ENCODE data around the gene SLC24A4.

SLC24A4 gene

DNA sequence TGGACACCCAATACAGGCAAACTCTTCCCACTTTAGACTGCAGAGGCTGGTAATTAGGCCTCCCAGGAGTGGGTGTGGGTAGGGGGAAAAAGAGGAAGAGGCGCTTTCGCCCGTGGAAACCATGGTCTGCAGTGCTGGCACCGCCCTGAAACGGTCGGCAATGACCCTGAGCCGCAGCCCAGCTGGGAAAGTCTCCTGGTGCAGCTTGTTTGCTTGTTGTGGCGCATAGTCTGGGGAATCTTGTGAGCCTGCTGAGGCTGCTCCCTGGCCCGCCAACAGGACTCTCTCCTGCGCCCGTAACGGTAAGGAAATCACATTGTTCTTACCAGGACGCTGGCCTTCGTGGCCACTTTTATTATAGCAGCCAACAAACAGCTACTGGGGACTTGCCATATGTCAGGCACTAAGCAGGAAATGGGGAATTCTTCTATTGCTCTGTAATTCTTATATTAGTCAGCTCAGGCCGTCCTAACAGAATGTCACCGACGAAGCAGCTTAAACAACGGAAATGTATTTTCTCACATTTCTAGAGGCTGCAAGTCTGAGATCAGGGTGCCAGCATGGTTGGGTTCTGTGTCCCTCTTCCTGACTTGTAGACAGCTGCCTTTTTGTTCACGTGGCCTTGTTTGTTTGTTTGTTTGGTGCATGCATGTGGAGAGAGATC, 138.1 kb downstream of the SLC24A4 start:
- DNase-seq, result no peak

DNA sequence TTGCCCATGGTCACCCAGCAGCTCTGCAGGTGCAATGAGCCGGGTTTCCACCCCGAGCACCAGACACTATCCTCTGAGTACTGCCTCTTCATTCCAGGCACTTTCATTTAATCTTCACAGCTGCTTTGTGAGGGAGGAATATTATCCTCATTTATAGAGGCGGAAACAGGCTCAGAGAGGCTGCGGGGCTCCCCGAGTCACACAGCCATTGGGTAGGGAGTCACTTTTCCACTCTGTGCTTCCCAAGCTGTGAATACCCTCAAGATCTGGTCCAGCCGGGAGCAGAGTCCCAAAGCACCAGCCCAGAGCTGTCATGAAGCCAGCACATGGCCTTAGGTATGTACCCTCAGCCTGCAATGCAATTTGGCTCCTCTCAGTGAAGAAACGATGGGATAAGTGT, 138.9 kb downstream of the SLC24A4 start:
- no peak for DNase-seq

DNA sequence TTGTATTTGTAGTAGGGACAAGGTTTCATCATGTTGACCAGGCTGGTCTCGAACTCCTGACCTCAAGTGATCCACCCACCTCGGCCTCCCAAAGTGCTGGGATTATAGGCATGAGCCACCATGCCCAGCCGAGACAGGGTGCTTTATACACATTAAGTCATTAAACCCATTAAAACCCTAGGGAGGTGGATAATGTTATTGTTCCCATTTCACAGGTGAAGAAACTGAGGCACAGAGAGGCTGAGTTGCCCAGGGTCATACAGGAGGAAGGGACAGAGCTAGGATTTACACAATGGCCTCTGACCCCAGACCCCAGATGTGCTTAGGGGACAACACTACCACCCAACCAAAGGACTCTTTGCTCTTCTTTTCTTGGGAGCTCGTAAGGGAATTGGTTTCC, 139.6 kb downstream of the SLC24A4 start:
- no peak for DNase-seq

DNA sequence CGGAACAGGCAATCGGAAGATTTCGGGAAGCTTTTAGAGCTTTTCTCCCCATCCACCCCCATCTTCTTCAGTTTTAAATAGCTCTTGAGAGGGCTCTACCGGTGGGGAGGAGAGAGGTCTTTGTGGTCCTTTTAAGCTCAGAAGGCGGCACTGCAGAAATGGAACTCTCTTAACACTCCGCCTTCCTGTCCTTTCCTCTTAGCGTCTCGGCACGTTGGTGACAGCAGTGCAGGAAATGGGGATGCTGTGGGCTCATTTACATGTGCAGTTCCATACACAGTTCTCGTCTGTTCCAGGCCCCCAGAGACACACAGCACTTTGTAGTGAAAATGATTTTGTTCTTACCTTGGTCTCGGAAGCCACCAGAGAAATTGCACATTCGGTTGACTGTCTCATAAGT, 140.2 kb downstream of the SLC24A4 start:
- DNase-seq, result no peak

DNA sequence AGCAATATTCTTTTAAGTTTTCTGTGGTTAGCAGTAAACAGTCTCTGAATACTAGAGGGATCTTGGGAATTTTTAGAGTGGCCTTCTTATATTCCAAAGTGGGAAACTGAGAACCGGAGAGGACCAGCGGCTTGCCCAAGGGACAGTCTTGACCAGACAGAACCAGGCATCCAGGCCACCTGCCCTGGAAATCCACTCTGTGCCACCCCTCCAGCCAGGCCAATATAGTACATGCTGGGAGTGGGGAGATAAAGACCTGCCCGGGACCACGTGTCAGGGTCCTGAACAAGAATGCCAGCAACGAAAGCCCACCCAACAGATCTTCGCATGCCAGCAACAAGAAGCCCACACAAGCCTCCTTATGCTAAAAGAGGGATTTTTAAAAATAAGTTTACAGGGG, 141.2 kb downstream of the SLC24A4 start:
- no peak for DNase-seq

DNA sequence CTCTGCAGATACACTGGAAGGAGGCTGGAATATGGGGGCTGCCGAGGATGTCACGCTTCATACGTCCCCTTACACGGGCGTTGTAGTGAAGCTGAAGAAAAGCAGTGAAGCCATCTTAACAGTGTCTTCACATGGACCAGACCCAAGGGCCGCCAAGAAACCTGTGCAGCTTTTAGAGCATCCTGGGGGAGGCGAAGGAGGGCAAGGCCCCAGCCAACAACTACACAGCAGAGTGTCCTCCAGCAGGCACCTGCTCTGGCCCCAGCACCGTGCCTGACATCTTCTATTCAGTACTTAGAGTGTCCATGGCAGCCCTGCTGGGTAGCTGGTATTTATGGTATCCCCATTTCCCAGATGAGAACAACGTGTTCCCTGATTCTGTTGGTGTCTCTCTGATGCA, 141.8 kb downstream of the SLC24A4 start:
- DNase-seq, result no peak

DNA sequence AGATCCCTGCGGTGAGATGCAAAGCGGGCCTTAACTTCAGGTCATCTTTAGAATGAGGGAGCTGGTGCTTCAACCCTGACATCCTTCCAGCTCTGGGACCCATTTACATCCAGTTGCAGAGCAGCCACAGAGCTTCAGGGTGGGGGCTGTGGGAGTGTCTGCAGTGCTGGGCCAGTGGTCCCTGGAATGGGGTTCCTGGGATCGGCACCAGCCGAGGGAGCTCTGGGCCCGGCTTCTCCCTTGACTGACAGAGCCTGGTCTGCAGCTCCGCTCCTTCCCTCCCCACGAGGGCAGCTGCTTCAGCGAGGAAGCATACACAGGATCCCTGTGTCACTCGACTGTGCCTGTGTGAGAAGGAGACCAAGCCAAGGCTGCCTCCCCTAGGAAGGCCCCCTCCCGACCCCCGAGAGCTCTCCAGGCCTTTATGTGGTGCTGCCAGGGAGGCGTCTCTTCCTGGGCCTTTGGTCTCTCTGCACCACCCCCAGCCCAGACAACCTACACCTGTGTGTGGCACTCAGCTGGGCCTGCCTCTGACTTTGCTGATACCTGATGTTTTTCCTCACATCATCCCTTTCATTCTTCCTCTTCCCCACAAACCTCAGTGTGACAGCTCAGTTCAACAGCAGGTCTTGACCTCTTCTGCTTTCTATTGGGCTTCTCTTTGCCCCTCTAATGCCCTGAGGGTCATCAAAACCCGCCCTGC, 142.5 kb downstream of the SLC24A4 start:
- no peak for DNase-seq

DNA sequence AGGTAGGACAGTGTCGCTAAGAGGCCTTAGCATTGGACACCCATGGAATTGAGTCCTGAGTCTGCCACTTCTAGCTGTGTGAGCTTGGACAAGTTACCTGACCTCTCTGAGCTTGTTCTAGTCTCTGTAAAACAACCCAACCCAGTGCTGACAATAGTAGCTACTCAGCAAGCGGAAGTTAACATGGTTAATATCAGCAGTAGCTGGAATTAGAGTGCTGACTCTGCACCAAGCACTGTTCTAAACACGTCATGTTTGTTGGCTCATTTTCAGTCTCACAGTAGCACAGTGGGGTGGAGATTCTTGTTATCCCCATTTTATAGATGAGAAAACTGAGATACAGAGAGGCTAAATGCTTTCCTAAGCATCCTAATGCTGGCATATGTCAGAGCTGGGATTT, 143.1 kb downstream of the SLC24A4 start:
- no peak for DNase-seq

DNA sequence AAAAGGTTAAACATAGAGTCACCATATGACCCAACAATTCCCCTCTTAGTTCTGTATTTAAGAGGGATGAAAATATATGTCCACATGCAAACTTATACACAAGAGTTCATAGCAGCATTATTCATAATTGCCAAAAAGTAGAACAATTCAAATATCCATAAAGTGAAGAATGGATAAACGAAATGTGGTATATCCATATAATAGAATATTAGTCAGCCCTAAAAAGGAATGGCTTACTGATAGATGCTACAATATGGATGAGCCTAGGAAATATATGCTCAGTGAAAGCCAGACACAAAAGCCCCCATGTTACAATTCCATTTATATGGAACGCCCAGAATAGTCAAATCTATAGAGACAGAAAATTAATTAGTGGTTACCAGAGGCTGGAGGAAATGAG, 146.6 kb downstream of the SLC24A4 start:
- DNase-seq, result no peak

DNA sequence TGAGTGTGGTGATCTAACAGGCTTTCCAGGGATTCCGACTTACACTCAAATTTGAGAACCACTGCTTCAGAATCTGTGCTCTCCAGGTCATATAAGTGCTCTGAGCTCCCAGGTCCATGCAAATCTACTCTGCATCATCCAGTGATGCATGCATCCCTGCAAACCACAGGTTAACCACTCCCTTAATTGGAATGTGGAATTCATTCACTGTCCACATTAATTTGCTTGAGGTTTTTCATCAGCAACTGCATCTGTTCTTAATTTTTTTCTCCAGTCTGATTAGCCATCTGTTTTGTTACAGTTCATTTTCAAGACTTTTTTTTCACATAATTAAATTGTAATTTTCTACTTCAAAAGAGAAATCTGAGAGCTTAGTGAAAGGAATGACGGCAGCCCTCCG, 147.2 kb downstream of the SLC24A4 start:
- DNase-seq, result no peak

DNA sequence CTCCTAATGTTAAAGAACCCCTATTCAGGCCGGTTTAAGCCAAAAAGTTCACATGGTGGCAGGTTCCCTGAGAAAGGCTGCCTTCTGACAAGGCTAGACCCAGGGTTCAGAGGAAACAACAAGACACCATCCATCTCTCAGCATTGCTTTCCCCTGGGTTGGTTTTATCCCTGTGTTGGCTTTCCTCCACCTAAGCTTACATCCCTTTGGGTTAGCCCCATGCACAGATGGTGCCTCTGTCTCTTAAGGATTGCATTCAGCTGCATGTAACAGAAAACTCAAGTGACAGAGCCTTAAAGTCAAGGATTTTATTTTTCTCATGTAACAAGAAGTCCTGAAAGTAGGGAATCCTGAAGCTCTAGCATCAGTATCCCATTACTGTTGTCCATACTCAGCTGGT, 147.8 kb downstream of the SLC24A4 start:
- DNase-seq, result no peak

DNA sequence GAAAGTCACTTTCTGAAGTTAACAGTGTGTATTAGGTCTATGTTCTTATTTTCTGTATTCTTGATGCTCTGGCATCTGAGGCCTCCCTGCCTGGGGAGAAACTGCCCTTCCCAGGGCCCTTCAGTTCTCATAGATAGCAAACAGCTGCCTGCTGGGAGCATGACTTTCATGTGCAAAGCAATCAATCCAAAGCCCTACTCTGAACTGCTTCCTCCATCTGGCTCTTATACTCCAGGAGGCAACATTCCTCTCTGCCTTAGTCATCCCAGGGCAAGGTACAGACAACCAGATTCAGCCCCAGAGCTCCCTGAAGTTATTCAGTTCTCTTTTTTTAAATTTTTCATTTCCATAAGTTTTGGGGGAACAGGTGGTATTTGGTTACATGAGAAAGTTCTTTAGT, 149.0 kb downstream of the SLC24A4 start:
- no peak for DNase-seq

DNA sequence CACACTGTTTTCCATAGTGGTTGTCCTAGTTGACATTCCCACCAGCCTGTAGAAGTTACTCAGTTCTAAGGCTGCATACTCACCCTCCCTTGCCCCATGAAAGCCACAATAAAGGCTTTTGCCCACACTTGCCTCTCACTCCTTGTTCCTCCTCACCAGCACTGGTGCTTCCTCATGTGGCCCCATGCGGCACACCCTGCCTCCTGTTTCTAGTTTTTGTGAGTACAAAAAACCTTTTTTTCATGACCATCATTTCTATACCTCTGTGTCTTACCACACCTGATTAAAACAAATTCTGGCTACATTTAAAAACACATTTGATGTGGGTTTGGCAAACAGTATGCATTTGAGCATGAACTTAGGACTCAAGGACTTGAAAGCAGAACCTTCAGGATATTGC, 149.9 kb downstream of the SLC24A4 start:
- DNase-seq, result no peak

DNA sequence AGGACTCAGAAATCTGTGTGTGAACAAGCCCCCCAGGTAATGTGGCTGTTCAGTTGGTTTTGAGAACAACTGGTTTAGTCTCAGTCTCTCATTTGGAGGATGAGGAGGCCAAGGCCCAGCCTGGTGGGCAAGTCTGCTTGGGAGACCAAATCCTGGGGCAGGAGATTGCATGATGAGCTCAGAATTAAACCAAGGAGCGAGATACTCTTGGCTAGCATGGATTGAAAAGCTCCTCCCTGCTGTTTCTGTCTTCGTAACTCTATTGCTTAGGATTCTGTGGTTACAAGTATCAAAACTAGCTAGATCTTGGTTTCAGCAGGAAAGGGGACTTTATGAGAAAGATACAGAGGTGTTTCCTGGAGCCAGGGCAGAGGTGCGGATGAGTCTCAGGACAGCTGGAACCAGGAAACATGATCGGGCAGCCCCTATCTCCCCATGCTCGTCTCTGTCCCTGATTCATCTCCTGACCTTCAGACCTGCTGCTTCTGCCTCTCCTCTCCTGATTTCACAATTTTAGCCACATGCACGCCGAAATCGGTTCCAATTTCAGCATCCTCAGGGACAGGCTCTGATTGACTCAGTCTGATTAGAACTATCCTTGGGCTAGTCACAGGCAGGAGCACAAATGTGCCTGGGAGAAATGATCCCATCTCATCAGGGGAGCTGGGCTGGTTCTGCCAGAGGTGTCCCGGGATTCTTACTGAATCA, 150.4 kb downstream of the SLC24A4 start:
- DNase-seq, result no peak

DNA sequence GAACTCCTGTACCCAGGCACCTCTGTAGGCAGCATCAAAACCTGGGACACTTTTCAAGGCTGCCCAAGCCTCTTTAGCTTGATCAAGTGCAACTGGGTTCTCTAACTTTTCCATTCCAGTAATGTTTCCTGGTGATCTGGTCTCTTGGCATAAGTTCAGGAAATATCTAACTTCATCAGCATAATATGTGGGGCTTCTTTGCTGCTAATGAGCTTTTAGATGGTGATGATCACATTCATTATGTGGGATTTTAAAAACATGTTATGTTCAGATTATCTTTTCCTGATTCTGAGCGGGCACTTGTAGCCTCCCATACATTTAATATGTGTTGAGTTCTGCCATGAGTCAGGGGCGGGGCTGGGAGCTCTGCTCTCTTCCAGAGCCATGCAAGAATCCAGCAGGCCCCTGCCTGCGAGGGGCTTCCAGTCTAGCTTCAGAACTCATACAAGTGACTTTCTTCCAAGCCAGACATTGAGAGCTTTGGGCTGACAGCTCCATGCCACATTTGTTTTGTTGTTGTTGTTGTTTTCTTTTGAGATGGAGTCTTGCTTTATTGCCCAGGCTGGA, 151.1 kb downstream of the SLC24A4 start:
- DNase-seq, result no peak

DNA sequence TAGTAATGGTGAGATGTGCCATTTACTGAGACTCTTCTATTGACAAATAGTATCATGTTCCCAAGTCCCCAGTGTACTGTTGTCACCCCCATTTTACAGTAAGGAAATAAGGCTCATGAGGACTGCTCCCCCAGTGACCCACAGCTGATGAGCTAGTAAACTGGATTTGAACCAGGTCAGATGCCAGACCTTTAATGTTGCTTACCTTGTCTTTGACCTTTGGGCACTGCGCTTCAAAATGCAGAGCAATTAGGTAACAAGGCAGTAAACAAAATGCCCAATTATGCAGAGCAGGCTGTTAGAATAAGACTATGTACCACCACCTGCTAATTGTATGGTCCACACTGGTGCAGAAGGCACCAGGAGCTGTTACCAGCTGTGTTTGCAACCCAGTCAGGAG, 152.1 kb downstream of the SLC24A4 start:
- no peak for DNase-seq

DNA sequence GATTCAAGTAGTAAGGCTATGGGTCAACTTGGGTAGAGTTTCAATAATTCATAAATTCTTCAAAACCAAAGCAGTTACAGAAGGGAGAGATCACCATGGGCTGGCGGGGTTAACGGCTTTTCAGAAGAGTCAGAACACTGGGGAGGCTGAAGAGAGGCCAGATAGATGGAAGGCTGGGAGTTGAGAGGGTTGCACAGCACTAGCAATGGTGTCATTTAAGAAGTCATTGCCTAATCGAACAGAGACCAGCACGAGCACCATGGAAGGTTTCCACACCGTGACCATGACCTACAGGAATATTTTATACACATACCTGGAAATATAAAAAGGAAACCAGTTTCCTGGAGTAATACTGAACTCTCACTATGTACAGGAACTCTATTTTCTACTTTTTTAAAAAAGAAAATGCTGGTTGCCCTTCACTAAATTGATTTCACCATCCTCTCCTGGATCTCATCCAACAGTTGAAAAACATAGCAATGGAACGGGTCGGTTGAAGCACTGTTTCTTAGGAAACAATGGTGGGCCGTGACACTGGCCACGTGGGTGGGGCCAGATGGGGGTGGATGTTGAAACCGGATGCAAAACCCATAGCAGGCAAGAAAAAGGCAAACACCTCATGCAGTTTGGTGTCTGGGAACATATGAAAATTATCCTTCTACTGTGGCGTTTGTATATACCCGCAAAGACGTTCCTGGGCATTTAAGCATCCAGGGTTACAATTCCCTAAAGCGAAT, 152.7 kb downstream of the SLC24A4 start:
- no peak for DNase-seq

DNA sequence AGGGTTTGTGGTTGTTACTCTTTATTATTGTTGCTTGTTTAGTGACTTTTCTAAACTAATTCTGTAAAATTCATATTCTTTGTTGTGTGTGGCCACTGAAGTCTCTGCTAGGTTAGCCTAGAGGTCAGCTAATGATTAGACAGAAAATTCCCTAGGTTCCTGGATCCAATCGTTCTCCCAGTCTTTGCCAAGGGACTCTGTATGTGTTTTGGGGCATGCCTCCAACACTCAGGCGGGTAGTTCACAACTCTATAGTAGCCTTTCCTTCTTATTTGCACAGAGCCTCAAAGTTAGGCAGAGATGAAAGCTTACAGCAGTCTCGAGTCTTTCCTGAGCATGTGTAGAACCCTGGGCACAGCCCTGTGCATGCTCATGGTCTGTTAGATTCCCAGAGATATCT, 157.9 kb downstream of the SLC24A4 start:
- no peak for DNase-seq

DNA sequence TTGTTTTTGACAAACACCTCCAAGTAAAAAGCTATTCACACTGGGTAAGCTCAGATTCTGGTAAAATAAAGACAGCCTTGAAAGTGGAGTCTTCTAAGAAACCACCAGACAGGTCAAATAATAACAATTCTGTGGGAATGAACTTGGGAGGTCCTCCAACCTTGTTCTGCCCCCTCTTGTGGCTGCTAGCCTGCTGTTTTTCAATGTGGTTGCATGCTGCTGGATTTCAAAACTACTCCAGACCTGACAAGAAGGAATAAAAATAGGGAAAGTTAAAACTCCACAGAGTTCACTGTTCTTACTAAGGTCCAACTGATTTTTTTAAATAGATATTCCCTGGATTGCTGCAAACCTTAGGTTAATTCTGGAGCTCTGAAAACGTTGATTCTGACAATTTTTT, 158.4 kb downstream of the SLC24A4 start:
- no peak for DNase-seq

DNA sequence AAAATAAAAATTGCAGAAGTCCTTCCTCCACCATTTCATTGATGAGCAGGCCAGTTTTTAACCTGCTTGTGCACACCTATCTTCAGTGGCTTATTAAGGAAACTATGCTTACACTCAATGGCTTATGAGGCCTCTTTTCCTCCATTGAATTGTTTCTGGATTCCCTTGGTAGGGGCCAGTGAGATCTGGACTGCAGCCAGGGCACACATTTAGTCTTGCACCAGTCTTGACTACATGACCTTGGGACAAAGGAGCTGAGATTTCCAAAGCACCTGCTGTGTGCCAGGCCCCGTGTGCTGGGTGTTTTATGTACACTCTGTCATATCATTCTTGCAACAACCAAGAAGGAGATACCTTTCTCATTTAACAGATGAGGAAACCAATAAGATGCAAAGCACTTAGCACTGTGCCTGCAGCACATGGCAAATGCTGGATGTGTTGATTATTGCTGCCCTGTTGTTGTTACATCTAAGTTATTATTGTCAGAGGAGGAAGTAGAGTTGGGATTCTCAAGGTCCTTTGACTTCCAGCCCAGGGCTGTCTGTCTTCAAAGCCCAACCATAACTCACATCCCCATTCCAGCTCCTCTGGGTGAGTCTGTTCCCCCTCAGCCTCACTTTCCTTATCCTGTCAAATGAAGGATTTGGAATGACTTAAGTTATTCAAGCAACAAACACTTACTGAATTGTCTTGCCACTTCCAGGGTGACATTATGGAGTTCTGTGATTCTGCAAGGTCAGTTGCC, 159.0 kb downstream of the SLC24A4 start:
- no peak for DNase-seq

DNA sequence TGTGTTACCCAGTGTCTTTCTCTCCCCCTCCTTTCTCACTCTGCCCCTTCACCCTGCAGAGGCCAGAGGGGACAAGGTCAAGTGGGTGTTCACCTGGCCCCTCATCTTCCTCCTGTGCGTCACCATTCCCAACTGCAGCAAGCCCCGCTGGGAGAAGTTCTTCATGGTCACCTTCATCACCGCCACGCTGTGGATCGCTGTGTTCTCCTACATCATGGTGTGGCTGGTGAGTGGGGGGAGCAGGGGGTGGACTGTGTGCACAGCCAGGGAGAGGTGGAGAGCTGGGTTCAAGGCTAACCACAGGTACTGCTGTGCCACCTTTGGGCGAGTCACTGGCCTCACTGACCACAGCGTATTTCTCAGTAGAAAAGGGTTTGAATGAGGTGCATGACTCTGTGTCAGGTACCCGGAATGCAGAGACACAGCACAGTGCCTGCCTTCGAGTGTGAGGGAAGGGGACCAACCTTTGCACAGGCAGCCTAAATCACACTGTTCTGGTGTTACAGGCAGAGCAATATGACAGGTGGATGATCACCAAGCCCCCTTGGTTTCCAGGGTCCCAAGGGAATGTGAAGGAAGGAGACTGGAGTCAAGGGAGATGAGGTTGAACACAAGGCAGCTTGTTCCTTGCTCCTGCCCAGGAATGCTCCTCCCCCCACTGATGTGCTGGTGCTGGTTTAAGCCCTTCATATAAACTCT, 159.8 kb downstream of the SLC24A4 start:
- no peak for DNase-seq
